Prostate gland (tissue), 2 donors: Measurements from ENCODE around the gene WDR64.

ENCODE experiments used
- CTCF ChIP-seq, 4 experiments: fragments of 200-600 bp in 2 of 4; fragments of 450-650 bp in 2 of 4; sonication (generic) in 2 of 4; IDR thresholded peaks; 1 replicate in 3 of 4; 2 replicates in 1 of 4; pipeline ENCODE4 v1.5.1; 2016 to 2019; ENCODE audit warnings: antibody characterized with exemption in 4 of 4, mild to moderate bottlenecking in 2 of 4, moderate library complexity in 2 of 4
- POLR2A ChIP-seq: fragments of 450-650 bp; IDR thresholded peaks from one replicate; pipeline ENCODE4 v1.6.1; 2016; ENCODE audit warnings: antibody characterized with exemption, mild to moderate bottlenecking

- TF ChIP-seq CTCF (IDR thresholded peaks at IDR 0.05) (no peak), POLR2A (no peak)
Observed at GRCh38 chr1:241837901-241838300, 185.8 kb downstream of the WDR64 start.
